ENCODE data around the gene PTPRM. TPM values are rescaled to one million over a fixed set of nuclear protein-coding genes. Genes with fewer than 3 reads are reported as not detected.

PTPRM gene
- total RNA-seq, 4 donors from 2014 or later, result 62.7 to 94.0 (median 76.0) TPM

DNA sequence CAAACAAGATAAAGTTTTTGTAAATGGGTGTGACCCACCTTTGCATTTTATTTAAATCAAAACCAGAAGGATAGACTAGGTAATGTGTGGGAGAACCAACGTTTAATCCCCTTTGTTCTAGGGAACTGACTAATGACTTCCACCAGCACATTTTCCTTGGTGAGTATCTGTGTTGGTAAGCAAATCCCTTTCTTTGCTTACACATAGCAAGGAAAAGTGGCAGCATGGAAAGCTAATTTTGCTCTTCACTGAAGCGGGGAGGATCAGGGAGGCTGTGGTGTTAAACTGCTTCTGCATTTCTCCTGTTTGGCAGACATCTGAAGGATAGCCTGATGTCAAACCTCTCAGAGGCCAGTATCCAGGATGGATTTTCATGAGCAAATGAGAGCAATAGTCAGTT, 331.1 kb downstream of the PTPRM start:
- intact Hi-C loops (cut with DNase I), result no loop called here
- peaks cover 24 to 43% (median 34%) of the 10 kb centered on the region in 4 donors for H3K4me1 ChIP-seq
- DNase-seq (ENCODE audit: extremely low spot score), result no peak
- H3K4me3 ChIP-seq, result no peak overlapping the region
- no peak overlapping the region for H3K27ac ChIP-seq (replicated peaks in 1 of 4)
- no peaks in the 10 kb centered on the region for H3K27me3 ChIP-seq
- H3K9me3 ChIP-seq, result no peaks in the 10 kb centered on the region
- H3K36me3 ChIP-seq, result no peaks in the 10 kb centered on the region
- TF ChIP-seq POLR2AphosphoS5 (IDR thresholded peaks at IDR 0.05) (no peak), EP300 (IDR thresholded peaks at IDR 0.05) (no peak), POLR2A (IDR thresholded peaks at IDR 0.05; ENCODE audit: low read depth) (no peak)
- TF ChIP-seq, protein P1, sequence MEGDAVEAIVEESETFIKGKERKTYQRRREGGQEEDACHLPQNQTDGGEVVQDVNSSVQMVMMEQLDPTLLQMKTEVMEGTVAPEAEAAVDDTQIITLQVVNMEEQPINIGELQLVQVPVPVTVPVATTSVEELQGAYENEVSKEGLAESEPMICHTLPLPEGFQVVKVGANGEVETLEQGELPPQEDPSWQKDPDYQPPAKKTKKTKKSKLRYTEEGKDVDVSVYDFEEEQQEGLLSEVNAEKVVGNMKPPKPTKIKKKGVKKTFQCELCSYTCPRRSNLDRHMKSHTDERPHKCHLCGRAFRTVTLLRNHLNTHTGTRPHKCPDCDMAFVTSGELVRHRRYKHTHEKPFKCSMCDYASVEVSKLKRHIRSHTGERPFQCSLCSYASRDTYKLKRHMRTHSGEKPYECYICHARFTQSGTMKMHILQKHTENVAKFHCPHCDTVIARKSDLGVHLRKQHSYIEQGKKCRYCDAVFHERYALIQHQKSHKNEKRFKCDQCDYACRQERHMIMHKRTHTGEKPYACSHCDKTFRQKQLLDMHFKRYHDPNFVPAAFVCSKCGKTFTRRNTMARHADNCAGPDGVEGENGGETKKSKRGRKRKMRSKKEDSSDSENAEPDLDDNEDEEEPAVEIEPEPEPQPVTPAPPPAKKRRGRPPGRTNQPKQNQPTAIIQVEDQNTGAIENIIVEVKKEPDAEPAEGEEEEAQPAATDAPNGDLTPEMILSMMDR (IDR thresholded peaks at IDR 0.05), result no peak
- 88% methylated on average over 2 of the region's 2 CpGs for WGBS

DNA sequence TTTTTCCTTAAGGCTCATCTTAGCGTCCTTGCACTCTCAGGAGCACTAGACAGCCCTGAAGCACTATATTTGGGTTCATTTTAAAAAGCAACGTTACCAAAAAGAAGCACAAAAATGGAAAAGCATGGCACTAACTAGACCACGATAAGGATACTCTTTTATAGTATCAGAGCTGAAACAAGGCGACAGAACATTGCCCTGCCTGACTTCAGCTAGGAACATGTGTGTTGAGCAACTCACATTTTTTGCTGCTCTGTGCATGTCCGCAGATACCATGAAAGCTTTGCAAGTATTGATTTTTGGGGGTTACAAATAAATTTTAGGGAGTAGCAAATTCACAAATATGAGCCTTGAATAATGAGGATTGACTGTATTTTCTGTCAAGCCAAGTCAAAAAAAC, 332.0 kb downstream of the PTPRM start:
- WGBS, result 92% methylated on average over 5 of the region's 5 CpGs
- intact Hi-C loops (cut with DNase I), result no loop called here
- H3K27ac ChIP-seq (replicated peaks in 1 of 4), result no peak overlapping the region

DNA sequence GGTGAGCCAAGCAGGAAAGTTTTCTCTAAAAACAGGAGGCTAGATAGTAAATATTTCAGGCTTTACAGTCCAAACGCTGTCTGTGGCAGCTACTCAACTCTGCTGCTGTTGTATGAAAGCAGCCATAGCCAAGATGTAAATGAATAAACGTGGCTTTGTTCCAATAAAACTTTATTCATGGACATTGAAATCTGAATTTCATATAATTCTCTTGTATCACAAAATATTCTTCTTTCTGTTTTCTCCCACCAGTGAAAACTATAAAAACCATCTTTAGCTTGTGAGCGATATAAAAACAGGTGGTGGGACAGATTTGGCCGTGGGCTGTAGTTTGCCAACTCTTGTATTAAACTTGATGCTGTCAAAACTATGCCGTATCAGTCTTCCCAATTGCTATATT, 333.0 kb downstream of the PTPRM start:
- intact Hi-C loops (cut with DNase I), result no loop called here
- DNase-seq (ENCODE audit: extremely low spot score), result no peak
- TF ChIP-seq POLR2AphosphoS5 (IDR thresholded peaks at IDR 0.05), result no peak
- TF ChIP-seq, protein P1 (IDR thresholded peaks at IDR 0.05), result no peak
- no peak for TF ChIP-seq EP300 (IDR thresholded peaks at IDR 0.05)
- TF ChIP-seq POLR2A (IDR thresholded peaks at IDR 0.05; ENCODE audit: low read depth), result no peak
- no peak overlapping the region for H3K27ac ChIP-seq (replicated peaks in 1 of 4)
- 89% methylated on average over 5 of the region's 5 CpGs for WGBS
- peaks cover 26 to 43% (median 34%) of the 10 kb centered on the region in 4 donors for H3K4me1 ChIP-seq
- no peaks in the 10 kb centered on the region for H3K9me3 ChIP-seq
- H3K4me3 ChIP-seq, result no peak overlapping the region
- H3K27me3 ChIP-seq, result no peaks in the 10 kb centered on the region
- H3K36me3 ChIP-seq, result no peaks in the 10 kb centered on the region

More for the DNA sequence above, 332.0 kb downstream of the PTPRM start:
- H3K4me3 ChIP-seq, result no peak overlapping the region
- H3K27me3 ChIP-seq, result no peaks in the 10 kb centered on the region
- no peak for DNase-seq (ENCODE audit: extremely low spot score)
- no peaks in the 10 kb centered on the region for H3K36me3 ChIP-seq
- TF ChIP-seq, protein P1 (IDR thresholded peaks at IDR 0.05), result no peak
- TF ChIP-seq POLR2AphosphoS5 (IDR thresholded peaks at IDR 0.05), result no peak
- no peak for TF ChIP-seq EP300 (IDR thresholded peaks at IDR 0.05)
- no peak for TF ChIP-seq POLR2A (IDR thresholded peaks at IDR 0.05; ENCODE audit: low read depth)
- no peaks in the 10 kb centered on the region for H3K9me3 ChIP-seq
- peaks cover 29 to 46% (median 35%) of the 10 kb centered on the region in 4 donors for H3K4me1 ChIP-seq

DNA sequence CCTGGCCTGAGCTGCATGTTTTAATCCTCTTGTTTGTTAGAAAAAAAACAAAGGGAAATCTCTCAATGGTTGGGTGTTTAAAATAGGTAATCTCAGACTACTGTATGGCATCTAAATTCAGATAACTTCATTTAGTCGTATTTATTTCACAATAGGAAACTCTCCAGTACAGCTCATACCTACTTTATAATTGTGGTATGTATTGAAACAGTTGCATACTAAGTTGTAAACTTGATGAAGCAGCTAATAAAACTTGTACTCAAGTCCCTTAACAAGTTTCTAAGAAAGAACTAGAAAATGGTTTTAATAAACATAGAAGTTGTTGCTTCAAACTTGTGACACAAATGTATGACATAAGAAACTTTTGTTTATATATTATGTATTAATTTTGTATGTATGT, 334.5 kb downstream of the PTPRM start:
- H3K36me3 ChIP-seq, result no peaks in the 10 kb centered on the region
- no peak for DNase-seq (ENCODE audit: extremely low spot score)
- WGBS, result 84% methylated on average over 1 of the region's 1 CpG
- H3K9me3 ChIP-seq, result no peaks in the 10 kb centered on the region
- no peak overlapping the region for H3K4me3 ChIP-seq
- TF ChIP-seq POLR2A (IDR thresholded peaks at IDR 0.05; ENCODE audit: low read depth) (no peak), EP300 (IDR thresholded peaks at IDR 0.05) (no peak), POLR2AphosphoS5 (IDR thresholded peaks at IDR 0.05) (no peak)
- TF ChIP-seq, protein P1 (IDR thresholded peaks at IDR 0.05), result no peak
- H3K27ac ChIP-seq (replicated peaks in 1 of 4), result peak overlapping the region; percentile 58 to 75 (median 68)
- H3K4me1 ChIP-seq, result peaks cover 25 to 35% (median 32%) of the 10 kb centered on the region in 4 donors
- no peaks in the 10 kb centered on the region for H3K27me3 ChIP-seq
- intact Hi-C loops (cut with DNase I), result no loop called here

DNA sequence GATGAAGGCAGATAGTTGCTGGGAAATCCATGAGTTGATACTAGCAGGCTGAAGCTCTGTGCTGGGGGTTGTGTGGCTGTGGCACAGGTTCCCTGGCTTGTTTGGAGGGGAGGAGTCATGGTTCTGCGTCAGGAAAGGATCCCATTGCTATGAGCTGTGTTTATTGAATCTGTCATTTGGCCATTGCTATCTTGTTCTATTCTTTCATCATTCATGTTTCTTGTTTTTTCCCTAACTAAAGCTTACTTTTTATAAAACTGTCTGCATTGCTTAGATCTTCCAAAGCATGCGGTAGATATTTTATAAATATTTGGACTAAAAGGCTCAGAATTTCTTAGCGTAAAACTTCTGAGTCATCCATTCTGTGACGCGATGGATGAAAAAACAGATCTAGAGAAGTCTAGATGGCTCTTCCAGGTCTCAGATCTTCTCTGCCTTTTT, 335.3 kb downstream of the PTPRM start:
- no peaks in the 10 kb centered on the region for H3K27me3 ChIP-seq
- DNase-seq (ENCODE audit: extremely low spot score), result no peak
- TF ChIP-seq POLR2AphosphoS5 (IDR thresholded peaks at IDR 0.05), result peak; percentile 56 to 59
- no peak for TF ChIP-seq POLR2A (IDR thresholded peaks at IDR 0.05; ENCODE audit: low read depth)
- TF ChIP-seq, protein P1 (IDR thresholded peaks at IDR 0.05), result no peak
- TF ChIP-seq EP300 (IDR thresholded peaks at IDR 0.05), result no peak
- intact Hi-C loops (cut with DNase I), result no loop called here
- WGBS, result 43% methylated on average over 5 of the region's 5 CpGs
- H3K9me3 ChIP-seq, result no peaks in the 10 kb centered on the region
- H3K4me1 ChIP-seq, result peaks cover 25 to 29% (median 28%) of the 10 kb centered on the region in 4 donors
- H3K4me3 ChIP-seq, result no peak overlapping the region
- peak overlapping the region; percentile 58 to 75 (median 68) for H3K27ac ChIP-seq (replicated peaks in 1 of 4)
- H3K36me3 ChIP-seq, result no peaks in the 10 kb centered on the region

Measured in esophagus muscularis mucosa (tissue), 4 donors.